GM12891 (cell line): ENCODE results near the gene TRPM3.

Source experiments
- DNase-seq: peaks from one replicate; pipeline ENCODE4 v3.0.0; 2011; ENCODE audit warnings: low spot score; ENCODE audit not compliant: insufficient read length
- FAIRE-seq: peaks from 2 replicates; lab custom pipeline; 2011; peaks lifted over from hg19 to GRCh38; lab: Jason Lieb, UNC
- PAX5 ChIP-seq: IDR thresholded peaks from 2 replicates; pipeline ENCODE4 v1.6.1; 2011; ENCODE audit warnings: low read length, moderate library complexity, mild to moderate bottlenecking; ENCODE audit not compliant: insufficient read depth, severe bottlenecking
- POLR2A ChIP-seq: IDR thresholded peaks from 2 replicates; pipeline ENCODE4 v1.6.1; 2011; ENCODE audit warnings: low read depth, low read length, control low read depth
- POLR2AphosphoS5 ChIP-seq: IDR thresholded peaks from 2 replicates; pipeline ENCODE4 v1.6.1; 2011; ENCODE audit warnings: low read depth, low read length, control low read depth
- POU2F2 ChIP-seq: IDR thresholded peaks from 2 replicates; pipeline ENCODE4 v1.6.1; 2011; ENCODE audit warnings: low read depth, mild to moderate bottlenecking, control low read depth, low read length, moderate library complexity
- SPI1 ChIP-seq: IDR thresholded peaks from 2 replicates; pipeline ENCODE4 v1.6.1; 2011; ENCODE audit warnings: low read depth, low read length, control low read depth
- TAF1 ChIP-seq: IDR thresholded peaks from 2 replicates; pipeline ENCODE4 v1.6.1; 2011; ENCODE audit warnings: low read depth, low read length, control low read depth

TRPM3 gene

GRCh38 chr9:71071633-71072032 is 49.8 kb downstream of the TRPM3 start:
- DNase-seq, result no peak
- no peak for FAIRE-seq
- TF ChIP-seq POLR2AphosphoS5, result no peak
- no peak for TF ChIP-seq TAF1

GRCh38 chr9:71058660-71059059 is 62.8 kb downstream of the TRPM3 start:
- no peak for DNase-seq
- TF ChIP-seq PAX5, result no peak
- TF ChIP-seq POLR2AphosphoS5, result no peak
- no peak for TF ChIP-seq POU2F2
- no peak for TF ChIP-seq TAF1
- TF ChIP-seq POLR2A, result no peak
- no peak for TF ChIP-seq SPI1
- no peak for FAIRE-seq

GRCh38 chr9:71052287-71052686 is 69.1 kb downstream of the TRPM3 start:
- no peak for TF ChIP-seq SPI1
- DNase-seq, result no peak
- FAIRE-seq, result no peak

GRCh38 chr9:71048280-71048679 is 73.1 kb downstream of the TRPM3 start:
- FAIRE-seq, result no peak
- TF ChIP-seq POU2F2, result no peak
- no peak for TF ChIP-seq TAF1
- no peak for TF ChIP-seq POLR2AphosphoS5
- TF ChIP-seq SPI1, result no peak
- TF ChIP-seq POLR2A, result no peak
- no peak for TF ChIP-seq PAX5

GRCh38 chr9:71042448-71042990 is 78.9 kb downstream of the TRPM3 start:
- TF ChIP-seq TAF1, result no peak
- DNase-seq (no peak), FAIRE-seq (no peak)

More at GRCh38 chr9:71048280-71048679, 73.1 kb downstream of the TRPM3 start:
- DNase-seq, result no peak

- FAIRE-seq (no peak), DNase-seq (no peak)
- TF ChIP-seq SPI1 (no peak), POU2F2 (no peak), POLR2A (no peak), PAX5 (no peak)
Observed at GRCh38 chr9:71037521-71037920, 83.9 kb downstream of the TRPM3 start.

GRCh38 chr9:71036501-71036900 is 84.9 kb downstream of the TRPM3 start:
- DNase-seq (no peak), FAIRE-seq (no peak)
- no peak for TF ChIP-seq POU2F2
- TF ChIP-seq TAF1, result no peak
- TF ChIP-seq POLR2A, result no peak
- TF ChIP-seq POLR2AphosphoS5, result no peak

- TF ChIP-seq POLR2A, result no peak
- no peak for TF ChIP-seq POU2F2
- no peak for TF ChIP-seq SPI1
- no peak for TF ChIP-seq PAX5
- TF ChIP-seq TAF1, result no peak
- TF ChIP-seq POLR2AphosphoS5, result no peak
- DNase-seq (no peak), FAIRE-seq (no peak)
Observed at GRCh38 chr9:71032779-71033178, 88.6 kb downstream of the TRPM3 start.

- TF ChIP-seq PAX5, result no peak
- TF ChIP-seq POU2F2, result no peak
- no peak for TF ChIP-seq POLR2AphosphoS5
- no peak for TF ChIP-seq POLR2A
- no peak for TF ChIP-seq TAF1
- TF ChIP-seq SPI1, result no peak
- DNase-seq (no peak), FAIRE-seq (no peak)
Observed at GRCh38 chr9:71025728-71026127, 95.7 kb downstream of the TRPM3 start.

- TF ChIP-seq TAF1, result no peak
- TF ChIP-seq POLR2A, result no peak
- no peak for TF ChIP-seq SPI1
- TF ChIP-seq PAX5, result no peak
- TF ChIP-seq POU2F2, result no peak
- no peak for TF ChIP-seq POLR2AphosphoS5
- DNase-seq (no peak), FAIRE-seq (no peak)
Observed at GRCh38 chr9:71025201-71025600, 96.2 kb downstream of the TRPM3 start.

- TF ChIP-seq POU2F2, result no peak
- TF ChIP-seq SPI1, result no peak
- no peak for TF ChIP-seq PAX5
- no peak for TF ChIP-seq POLR2A
- TF ChIP-seq POLR2AphosphoS5, result no peak
- TF ChIP-seq TAF1, result no peak
- no peak for FAIRE-seq
- DNase-seq, result no peak
Observed at GRCh38 chr9:71010258-71010657, 111.2 kb downstream of the TRPM3 start.
